Measurements from ENCODE around the gene MAP7D1. TPM values are rescaled to one million over a fixed set of nuclear protein-coding genes. Genes with fewer than 3 reads are reported as not detected.
A peak's percentile ranks its signal among the peaks of the same experiment; 100 is the strongest.

The MAP7D1 gene
- total RNA-seq, 1 experiment from 2014 or later: 49.9 TPM

DNA sequence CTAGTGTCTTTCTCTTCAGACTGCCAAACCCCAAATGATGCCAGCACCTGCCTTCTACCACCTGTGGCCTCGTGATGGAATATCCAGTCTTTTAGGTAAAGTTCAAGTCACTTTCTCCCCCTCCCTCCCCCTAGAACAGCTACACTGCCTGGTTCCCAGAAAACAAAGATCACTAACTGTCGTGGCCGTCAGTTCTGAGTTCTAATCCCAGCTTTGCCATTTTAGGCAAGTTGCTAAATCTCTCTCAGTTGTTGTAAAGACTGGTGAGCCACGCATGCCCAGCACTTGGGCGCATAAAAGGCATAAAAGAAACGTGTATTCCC, 6.0 kb upstream of the MAP7D1 start:
- Mint-ChIP-seq H3K27me3 (ENCODE audit: low read depth) (peaks cover 31% of the 10 kb centered on the region), H3K9me3 (no peaks in the 10 kb centered on the region; a peak in 1 of 5 replicates), H3K36me3 (ENCODE audit: insufficient read depth in 1 of 3, low read depth in 3 of 3) (peaks cover 6 to 9% (median 6%) of the 10 kb centered on the region in 3 experiments; a peak in 5 of 7 replicates), H3K4me1 (peaks cover 29 to 35% of the 10 kb centered on the region in 2 experiments), H3K27ac (peak overlapping the region in 2 of 3 experiments; percentile 50 to 94; a peak in 6 of 7 replicates), H3K4me3 (peak overlapping the region; percentile 87 to 93)
- no CpG with 5 or more reads among the region's 6 CpGs for WGBS (ENCODE audit: extremely low coverage, insufficient read length, low lambda C conversion rate)
- no peak overlapping the region for H2BK20ac ChIP-seq (ENCODE audit: low read depth, low read length, poor library complexity, severe bottlenecking)
- TF ChIP-seq, protein P1, sequence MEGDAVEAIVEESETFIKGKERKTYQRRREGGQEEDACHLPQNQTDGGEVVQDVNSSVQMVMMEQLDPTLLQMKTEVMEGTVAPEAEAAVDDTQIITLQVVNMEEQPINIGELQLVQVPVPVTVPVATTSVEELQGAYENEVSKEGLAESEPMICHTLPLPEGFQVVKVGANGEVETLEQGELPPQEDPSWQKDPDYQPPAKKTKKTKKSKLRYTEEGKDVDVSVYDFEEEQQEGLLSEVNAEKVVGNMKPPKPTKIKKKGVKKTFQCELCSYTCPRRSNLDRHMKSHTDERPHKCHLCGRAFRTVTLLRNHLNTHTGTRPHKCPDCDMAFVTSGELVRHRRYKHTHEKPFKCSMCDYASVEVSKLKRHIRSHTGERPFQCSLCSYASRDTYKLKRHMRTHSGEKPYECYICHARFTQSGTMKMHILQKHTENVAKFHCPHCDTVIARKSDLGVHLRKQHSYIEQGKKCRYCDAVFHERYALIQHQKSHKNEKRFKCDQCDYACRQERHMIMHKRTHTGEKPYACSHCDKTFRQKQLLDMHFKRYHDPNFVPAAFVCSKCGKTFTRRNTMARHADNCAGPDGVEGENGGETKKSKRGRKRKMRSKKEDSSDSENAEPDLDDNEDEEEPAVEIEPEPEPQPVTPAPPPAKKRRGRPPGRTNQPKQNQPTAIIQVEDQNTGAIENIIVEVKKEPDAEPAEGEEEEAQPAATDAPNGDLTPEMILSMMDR (conservative IDR thresholded peaks at IDR 0.05): no peak
- no peak overlapping the region for H3K4ac ChIP-seq (ENCODE audit: low read depth, low read length)
- H3K23ac ChIP-seq (ENCODE audit: insufficient read length, low read depth, low read length): no peak overlapping the region
- H3K27ac ChIP-seq (ENCODE audit: insufficient read length, low read depth, low read length): no peak overlapping the region
- no peaks in the 10 kb centered on the region for H3K79me1 ChIP-seq (ENCODE audit: insufficient read depth, low read depth, low read length, poor library complexity, severe bottlenecking)
- no peak overlapping the region for H4K91ac ChIP-seq (ENCODE audit: insufficient read length, low read depth, low read length)
- H3K27me3 ChIP-seq (ENCODE audit: insufficient read depth, low read length): peaks cover 21% of the 10 kb centered on the region; the same call in 1 of the 2 replicates
- H3K4me1 ChIP-seq (ENCODE audit: insufficient read depth, low read length): no peaks in the 10 kb centered on the region; the same call in 1 of the 2 replicates
- no peak overlapping the region for H2BK15ac ChIP-seq (ENCODE audit: low read depth, low read length)
- H3K18ac ChIP-seq (ENCODE audit: insufficient read length, low read depth, low read length): peak overlapping the region; percentile 22
- 0 out of 2 replicates have a peak overlapping the region, but pooled peaks have one; percentile 26 for H3K14ac ChIP-seq (ENCODE audit: insufficient read depth, low read length)
- peaks cover 3% of the 10 kb centered on the region for H3K23me2 ChIP-seq (ENCODE audit: insufficient read length, low read depth, low read length, poor library complexity, severe bottlenecking)
- no peak overlapping the region for H2AK5ac ChIP-seq (ENCODE audit: insufficient read length, low read length)
- no peak overlapping the region for H2BK120ac ChIP-seq (ENCODE audit: low read depth, low read length, poor library complexity, severe bottlenecking)
- H2BK12ac ChIP-seq (ENCODE audit: insufficient read length, low read depth, low read length): no peak overlapping the region
- no peak overlapping the region for H3K9ac ChIP-seq (ENCODE audit: extremely low read depth, insufficient read length, low read length)
- H2AFZ ChIP-seq (ENCODE audit: low read length): no peak overlapping the region
- H3K4me2 ChIP-seq (ENCODE audit: insufficient read depth, insufficient read length, low read length): peak overlapping the region; percentile 44
- no peaks in the 10 kb centered on the region for H4K20me1 ChIP-seq (ENCODE audit: control insufficient read depth, insufficient read depth, insufficient read length)
- no peak overlapping the region for H3K56ac ChIP-seq (ENCODE audit: insufficient read length, low read depth, low read length)
- no peak overlapping the region for H2BK5ac ChIP-seq (ENCODE audit: insufficient read length, low read length)
- no peak overlapping the region for H4K8ac ChIP-seq (replicated peaks; ENCODE audit: insufficient read length, low read depth, low read length)
- no peaks in the 10 kb centered on the region for H3K9me3 ChIP-seq (ENCODE audit: control insufficient read depth, low read depth, low read length)
- H4K5ac ChIP-seq (ENCODE audit: insufficient read length, low read depth, low read length): no peak overlapping the region
- H3K79me2 ChIP-seq (ENCODE audit: insufficient read depth, low read length): no peaks in the 10 kb centered on the region
- no peak overlapping the region for H3T11ph ChIP-seq (ENCODE audit: low read length)
- DNase-seq: no peak
